ENCODE results near the gene TENM4.

- no peak for TF ChIP-seq CTCF (IDR thresholded peaks at IDR 0.05)
- TF ChIP-seq EZH2phosphoT487 (IDR thresholded peaks at IDR 0.05), result no peak
- TF ChIP-seq EZH2 (IDR thresholded peaks at IDR 0.05), result no peak
Measured at GRCh38 chr11:79237703-79238102, 203.1 kb downstream of the TENM4 start.

Measured in neural progenitor cell (in vitro differentiated cells).